ENCODE results near the gene APBA2. TPM values are rescaled to one million over a fixed set of nuclear protein-coding genes. Genes with fewer than 3 reads are reported as not detected.

Gene APBA2
- polyA plus RNA-seq, 2 of the 4 experiments (the other 2 are of a cell fraction) = 11.4 to 12.6 TPM

DNA sequence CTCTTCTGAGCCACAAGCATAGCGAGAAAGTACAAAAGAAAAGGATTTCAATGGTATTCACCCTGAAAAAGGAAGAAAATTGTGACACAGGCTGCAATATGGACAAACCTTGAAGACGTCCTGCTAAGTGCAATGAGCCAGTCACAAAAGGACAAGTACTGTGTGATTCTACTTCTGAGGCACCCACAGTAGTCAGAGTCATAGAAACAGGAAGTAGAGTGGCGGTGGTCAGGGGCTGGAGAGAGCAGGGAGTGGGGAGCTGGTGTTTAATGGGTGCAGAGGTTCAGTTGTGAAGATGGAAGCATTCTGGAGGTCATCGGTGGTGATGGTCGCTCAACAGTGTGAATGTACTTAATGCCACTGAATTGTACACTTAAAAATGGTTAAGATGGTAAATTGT lies 180.5 kb downstream of the APBA2 start:
- DNase-seq (ENCODE audit: low read depth in 1 of 2, low spot score in 1 of 2) = no peak
- FAIRE-seq = no peak
- Histone ChIP-seq H3K4me2 (no peak overlapping the region), H3K27ac (no peak overlapping the region), H3K9me3 (peaks cover 11% of the 10 kb centered on the region; the same call in 1 of the 3 replicates), H3K4me3 (no peak overlapping the region), H3K4me1 (no peaks in the 10 kb centered on the region)
- TF ChIP-seq MYC (IDR thresholded peaks at IDR 0.05; ENCODE audit: borderline replicate concordance, low read length) (no peak), RCOR1 (IDR thresholded peaks at IDR 0.05; ENCODE audit: low read depth, low read length) (no peak), HOXA7 (CRISPR knock-in tag; IDR thresholded peaks at IDR 0.05) (no peak), HOXB13 (CRISPR knock-in tag; IDR thresholded peaks at IDR 0.05; ENCODE audit: low read depth) (no peak), EP300 (IDR thresholded peaks at IDR 0.05) (no peak)
- TF ChIP-seq, protein P1, sequence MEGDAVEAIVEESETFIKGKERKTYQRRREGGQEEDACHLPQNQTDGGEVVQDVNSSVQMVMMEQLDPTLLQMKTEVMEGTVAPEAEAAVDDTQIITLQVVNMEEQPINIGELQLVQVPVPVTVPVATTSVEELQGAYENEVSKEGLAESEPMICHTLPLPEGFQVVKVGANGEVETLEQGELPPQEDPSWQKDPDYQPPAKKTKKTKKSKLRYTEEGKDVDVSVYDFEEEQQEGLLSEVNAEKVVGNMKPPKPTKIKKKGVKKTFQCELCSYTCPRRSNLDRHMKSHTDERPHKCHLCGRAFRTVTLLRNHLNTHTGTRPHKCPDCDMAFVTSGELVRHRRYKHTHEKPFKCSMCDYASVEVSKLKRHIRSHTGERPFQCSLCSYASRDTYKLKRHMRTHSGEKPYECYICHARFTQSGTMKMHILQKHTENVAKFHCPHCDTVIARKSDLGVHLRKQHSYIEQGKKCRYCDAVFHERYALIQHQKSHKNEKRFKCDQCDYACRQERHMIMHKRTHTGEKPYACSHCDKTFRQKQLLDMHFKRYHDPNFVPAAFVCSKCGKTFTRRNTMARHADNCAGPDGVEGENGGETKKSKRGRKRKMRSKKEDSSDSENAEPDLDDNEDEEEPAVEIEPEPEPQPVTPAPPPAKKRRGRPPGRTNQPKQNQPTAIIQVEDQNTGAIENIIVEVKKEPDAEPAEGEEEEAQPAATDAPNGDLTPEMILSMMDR (IDR thresholded peaks at IDR 0.05) = no peak
- TF ChIP-seq, protein P2, sequence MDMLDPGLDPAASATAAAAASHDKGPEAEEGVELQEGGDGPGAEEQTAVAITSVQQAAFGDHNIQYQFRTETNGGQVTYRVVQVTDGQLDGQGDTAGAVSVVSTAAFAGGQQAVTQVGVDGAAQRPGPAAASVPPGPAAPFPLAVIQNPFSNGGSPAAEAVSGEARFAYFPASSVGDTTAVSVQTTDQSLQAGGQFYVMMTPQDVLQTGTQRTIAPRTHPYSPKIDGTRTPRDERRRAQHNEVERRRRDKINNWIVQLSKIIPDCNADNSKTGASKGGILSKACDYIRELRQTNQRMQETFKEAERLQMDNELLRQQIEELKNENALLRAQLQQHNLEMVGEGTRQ (IDR thresholded peaks at IDR 0.05) = no peak
- POLR2A ChIA-PET = no interaction called here
- CTCF ChIA-PET = no interaction called here
- WGBS (ENCODE audit: missing lambda C conversion rate) = 77% methylated on average over 5 of the region's 5 CpGs
- no peak for ATAC-seq

- ChIA-PET CTCF (no interaction called here), POLR2A (no interaction called here)
- Histone ChIP-seq H3K4me1 (no peaks in the 10 kb centered on the region), H3K4me2 (no peak overlapping the region), H3K27ac (no peak overlapping the region), H3K4me3 (no peak overlapping the region), H3K9me3 (peaks cover 11% of the 10 kb centered on the region; the same call in 1 of the 3 replicates)
- ATAC-seq = no peak
- DNase-seq (ENCODE audit: low read depth in 1 of 2, low spot score in 1 of 2) = no peak
- WGBS (ENCODE audit: missing lambda C conversion rate) = 80% methylated on average over 2 of the region's 2 CpGs
- TF ChIP-seq HOXA7 (CRISPR knock-in tag; IDR thresholded peaks at IDR 0.05) (no peak), BCL3 (IDR thresholded peaks at IDR 0.05) (no peak)
- TF ChIP-seq, protein P3, sequence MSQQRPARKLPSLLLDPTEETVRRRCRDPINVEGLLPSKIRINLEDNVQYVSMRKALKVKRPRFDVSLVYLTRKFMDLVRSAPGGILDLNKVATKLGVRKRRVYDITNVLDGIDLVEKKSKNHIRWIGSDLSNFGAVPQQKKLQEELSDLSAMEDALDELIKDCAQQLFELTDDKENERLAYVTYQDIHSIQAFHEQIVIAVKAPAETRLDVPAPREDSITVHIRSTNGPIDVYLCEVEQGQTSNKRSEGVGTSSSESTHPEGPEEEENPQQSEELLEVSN (IDR thresholded peaks at IDR 0.05; ENCODE audit: borderline replicate concordance, low read depth) = no peak
- no peak for FAIRE-seq
These were observed 181.1 kb downstream of the APBA2 start for GRCh38 chr15:29066838-29067237.

DNA sequence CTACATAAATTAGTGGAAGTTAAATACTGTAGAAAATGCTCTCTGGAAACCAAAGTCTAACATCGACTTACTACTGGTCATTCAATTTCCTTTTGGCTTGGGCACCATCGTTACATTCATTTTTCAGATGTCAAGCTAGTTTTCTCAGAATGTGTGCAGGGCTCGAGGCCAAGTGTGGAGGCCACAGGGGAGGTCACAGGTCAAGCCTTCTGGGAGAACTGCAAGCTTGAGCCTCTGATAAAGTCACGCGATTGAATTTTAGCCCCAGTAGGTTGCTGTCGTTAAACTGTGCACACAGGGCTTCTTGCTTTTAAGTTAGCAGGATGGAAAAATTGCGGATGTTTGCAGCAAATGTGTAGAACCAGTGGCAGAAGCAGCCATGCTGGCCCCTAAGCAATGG lies 182.2 kb downstream of the APBA2 start:
- ATAC-seq (no peak), DNase-seq (ENCODE audit: low read depth in 1 of 2, low spot score in 1 of 2) (no peak), FAIRE-seq (no peak)
- Histone ChIP-seq H3K27ac (no peak overlapping the region), H3K4me3 (no peak overlapping the region), H3K9me3 (peaks cover 11% of the 10 kb centered on the region; the same call in 1 of the 3 replicates), H3K4me1 (no peaks in the 10 kb centered on the region), H3K4me2 (no peak overlapping the region)
- POLR2A ChIA-PET = no interaction called here
- CTCF ChIA-PET = interaction anchor here (1.0 to 1.6 kb wide), 3 partner anchors 24 to 36 kb away, joined by 3 to 5 read pairs (median 3); no protein-coding TSS in a partner anchor
- TF ChIP-seq TP53 (CRISPR knock-in tag; IDR thresholded peaks at IDR 0.05) = no peak
- no peak for TF ChIP-seq EP300 (IDR thresholded peaks at IDR 0.05)
- no peak for TF ChIP-seq MAZ (IDR thresholded peaks at IDR 0.05; ENCODE audit: borderline replicate concordance, low read depth, low read length)
- no peak for TF ChIP-seq HES2 (IDR thresholded peaks at IDR 0.05)
- no peak for TF ChIP-seq RNF2 (IDR thresholded peaks at IDR 0.05; ENCODE audit: borderline replicate concordance, low read depth)
- no peak for TF ChIP-seq ESRRA (IDR thresholded peaks at IDR 0.05; ENCODE audit: borderline replicate concordance, low read length)
- TF ChIP-seq, protein P1 (IDR thresholded peaks at IDR 0.05) = no peak
- 87% methylated on average over 7 of the region's 7 CpGs for WGBS (ENCODE audit: missing lambda C conversion rate)
